DMS114 treated with DMSO at 0.1 percent for 48 hours (cell line): ENCODE data around the gene INSYN2A.
A peak's percentile ranks its signal among the peaks of the same experiment; 100 is the strongest.

ENCODE experiments used
- DNase-seq: peaks from one replicate; lab custom pipeline; 2025; ENCODE audit not compliant: unreplicated experiment; lab: John Stamatoyannopoulos, UW

The INSYN2A gene

DNA sequence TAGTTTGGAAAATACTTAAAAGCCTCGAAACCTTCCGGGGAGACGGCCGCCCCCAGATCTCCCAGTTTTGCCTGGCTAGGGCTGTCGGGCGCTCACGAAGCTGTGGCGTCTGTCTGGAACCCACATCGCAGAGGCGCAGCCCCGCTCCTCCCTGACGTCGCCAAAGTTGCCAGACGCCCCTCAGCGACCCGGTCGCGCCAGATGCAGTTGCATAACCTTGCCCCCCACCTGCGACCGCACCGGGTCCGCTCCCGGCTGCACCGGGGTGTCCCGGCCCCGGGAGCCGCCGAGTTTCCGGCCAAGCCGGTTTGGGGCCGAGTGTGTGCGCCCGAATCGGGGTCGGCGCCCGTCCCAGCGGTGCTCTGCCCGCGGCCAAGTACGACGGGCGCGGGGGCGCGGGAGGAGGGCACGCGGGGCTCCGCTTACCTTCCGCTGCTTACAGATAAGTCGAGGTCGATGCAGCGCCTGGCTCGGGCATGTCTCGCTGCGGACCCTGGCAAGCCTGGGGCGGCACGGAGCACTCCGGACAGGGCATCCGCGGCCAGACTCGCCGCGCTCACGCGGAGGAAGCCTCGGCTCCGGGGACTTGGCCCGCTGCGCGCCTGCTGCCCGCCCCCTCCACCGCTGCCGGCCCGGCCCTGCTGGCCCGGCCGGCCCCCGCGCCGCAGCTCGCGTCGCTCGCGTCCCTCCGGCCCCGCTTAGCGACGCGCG lies 665 bp downstream of the INSYN2A start:
- DNase-seq: no peak

DNA sequence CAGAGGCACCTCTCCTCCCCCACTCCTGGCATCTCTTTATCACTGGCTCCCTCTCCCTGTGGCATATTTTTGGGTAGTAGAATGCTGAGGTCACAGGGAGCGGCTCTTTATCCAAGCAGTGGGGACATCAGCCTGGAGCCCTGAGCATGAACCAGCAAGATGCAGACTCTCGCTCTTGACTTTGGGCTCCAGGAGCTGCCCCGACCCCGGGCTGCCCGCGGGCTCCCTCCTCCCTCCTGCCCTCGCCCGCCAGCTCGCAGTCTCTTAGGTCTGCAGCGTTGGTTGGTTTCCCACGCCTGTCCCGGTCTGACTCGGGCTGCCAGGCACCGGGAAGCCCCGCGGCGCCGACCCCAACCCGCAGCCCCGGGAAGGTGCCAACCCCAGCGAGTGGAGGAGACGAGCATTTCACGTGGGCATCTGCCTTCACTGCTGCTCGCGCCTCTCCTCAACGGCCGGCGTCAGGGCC lies 1.3 kb downstream of the INSYN2A start:
- peak; percentile 6 for DNase-seq

DNA sequence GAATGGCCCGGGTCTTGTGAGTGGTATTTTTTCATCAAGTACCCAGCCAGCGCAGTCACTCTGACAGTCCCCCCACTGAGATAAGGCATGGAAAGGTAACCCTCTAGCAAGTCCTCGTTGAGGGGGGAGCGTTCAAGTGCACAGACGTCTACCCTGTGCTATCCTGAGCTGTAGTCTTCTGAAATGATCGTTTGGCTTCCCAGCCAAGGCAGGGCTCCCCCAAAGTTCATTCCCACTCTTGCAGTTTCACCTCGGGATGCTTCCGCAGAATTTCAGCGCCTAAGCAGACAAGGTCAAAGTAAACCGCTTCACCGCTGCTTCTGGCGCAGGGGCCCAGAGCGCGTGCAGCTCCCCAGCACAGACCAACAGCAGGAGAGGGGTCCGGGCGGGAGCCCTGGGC lies 1.8 kb downstream of the INSYN2A start:
- no peak for DNase-seq

DNA sequence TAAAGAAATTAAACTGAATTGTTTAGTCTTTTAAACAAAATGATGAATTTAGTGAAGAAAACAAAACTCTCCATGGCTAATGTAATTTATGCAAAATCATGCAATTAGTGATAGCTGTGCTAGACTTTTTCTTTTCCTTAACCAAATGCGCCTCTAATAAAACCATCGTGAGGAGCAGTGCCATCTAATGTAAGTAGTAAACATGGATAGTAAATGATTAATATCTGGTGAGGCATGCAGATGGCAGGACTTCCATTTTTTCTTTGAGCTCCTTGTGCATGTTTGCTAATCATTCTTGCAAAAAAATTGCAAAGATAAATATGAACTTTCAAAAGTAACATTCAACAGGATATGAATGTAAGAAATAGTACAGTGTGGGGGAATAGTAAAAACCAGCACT lies 2.3 kb downstream of the INSYN2A start:
- DNase-seq: no peak

DNA sequence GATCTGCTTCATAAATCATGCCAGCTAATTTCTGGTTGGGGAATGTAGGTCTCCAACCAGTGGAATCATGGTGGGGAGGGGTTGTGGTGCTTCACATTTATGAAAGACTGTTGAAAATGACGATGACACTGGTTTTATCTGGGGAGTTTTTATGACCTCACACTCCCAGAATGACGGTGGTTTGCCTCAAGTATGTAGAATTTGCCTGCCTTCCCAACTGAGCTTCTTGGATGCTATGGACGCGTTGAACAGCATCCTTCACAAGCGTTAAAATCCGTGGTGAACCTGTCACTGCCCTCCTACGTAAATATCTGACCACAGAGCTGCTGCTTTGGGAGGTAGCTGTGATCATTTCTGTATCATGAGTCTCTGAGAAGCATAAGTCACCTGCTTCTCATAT lies 3.3 kb downstream of the INSYN2A start:
- DNase-seq: no peak

DNA sequence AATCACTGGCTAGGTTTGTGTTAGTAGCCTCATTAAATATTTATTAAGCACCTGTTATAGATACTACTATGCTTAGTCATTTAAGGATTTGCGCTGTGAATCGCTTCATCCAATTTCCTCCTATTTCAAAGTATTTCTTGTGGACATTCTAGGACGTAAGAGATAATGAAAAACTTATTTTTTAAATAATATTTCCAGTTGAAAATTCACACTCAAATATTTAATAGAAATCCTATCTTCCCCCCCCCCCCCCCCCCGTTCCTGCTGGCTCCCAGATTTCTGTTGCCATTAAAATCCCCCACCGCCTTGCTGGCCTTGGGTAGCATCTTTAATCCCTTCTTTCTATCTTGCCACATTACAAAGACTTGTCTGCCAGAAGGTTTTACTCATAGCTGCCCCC lies 6.0 kb downstream of the INSYN2A start:
- DNase-seq: no peak

DNA sequence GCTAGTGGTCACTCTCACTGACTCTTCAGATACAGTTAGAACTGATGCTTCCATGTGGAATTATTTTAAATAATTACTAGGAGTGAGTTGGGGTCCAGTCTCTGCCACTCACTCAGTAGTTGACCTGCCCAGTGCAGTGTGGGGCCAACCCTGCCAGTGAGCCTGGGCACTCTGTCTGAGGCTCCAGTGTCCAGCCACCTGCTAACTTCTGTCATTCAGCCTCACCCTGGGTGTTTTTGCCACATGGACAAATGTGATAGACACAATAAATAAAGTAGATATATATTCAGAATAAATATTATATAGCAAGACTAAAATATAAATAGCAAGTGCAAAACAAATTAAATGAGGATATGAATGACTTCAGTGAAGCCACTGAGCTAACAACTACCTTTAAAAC lies 7.2 kb downstream of the INSYN2A start:
- DNase-seq: no peak

DNA sequence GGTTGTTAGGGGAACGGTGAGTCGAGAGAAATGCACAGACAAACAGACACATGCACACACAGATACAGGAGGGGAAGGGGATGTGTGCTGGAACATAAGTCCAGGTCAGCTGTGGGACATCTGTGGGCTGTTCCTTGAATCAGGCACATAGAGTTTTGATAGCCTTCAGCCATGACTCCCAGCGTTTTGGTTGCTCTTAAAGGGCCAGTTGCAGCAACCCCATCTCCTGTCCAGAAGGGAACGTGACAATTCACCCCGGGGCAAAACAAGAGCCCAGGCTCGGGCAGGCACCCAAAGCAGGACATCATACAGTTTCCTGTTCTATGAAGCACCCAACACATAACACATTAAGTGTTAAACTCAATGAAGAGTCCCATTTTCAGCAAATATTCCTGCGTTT lies 9.6 kb downstream of the INSYN2A start:
- DNase-seq: no peak

DNA sequence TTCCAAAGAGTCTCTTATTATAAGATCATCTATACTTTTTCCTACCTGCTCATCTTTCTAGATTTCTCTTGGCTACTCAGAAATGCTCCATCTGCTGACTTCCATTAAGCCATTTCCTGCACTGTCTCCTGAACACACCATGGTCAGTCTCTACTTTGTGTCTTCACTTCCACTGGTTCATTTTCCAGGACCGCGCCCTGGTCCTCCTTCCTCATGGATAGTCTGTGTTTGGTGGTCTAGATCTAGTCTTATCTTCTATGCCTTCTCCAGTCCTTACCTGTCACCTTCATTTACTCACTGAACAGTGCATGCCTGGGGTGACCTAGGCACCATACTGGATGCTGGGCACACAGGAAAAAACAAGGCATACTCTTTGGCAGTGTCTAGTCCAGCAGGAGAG lies 11.8 kb downstream of the INSYN2A start:
- DNase-seq: no peak

DNA sequence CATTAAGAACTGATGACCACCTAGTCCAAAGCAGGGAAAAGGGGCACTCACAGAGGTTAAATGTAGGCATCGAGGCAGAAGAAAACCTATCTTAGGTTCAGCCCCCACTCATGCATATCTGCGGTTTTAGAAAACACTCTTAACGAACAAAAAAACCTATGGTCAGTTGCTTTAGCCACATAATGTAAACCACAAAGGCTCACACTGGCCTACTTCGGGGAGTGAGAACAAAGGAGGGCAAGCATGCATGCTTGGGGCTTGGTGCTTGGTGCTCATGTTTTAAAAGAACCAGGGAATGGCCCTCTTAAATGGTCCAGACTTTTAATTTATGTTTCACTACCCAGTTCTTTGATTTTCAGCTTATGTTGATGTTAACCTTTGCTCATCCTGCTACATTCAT lies 14.2 kb downstream of the INSYN2A start:
- DNase-seq: no peak

DNA sequence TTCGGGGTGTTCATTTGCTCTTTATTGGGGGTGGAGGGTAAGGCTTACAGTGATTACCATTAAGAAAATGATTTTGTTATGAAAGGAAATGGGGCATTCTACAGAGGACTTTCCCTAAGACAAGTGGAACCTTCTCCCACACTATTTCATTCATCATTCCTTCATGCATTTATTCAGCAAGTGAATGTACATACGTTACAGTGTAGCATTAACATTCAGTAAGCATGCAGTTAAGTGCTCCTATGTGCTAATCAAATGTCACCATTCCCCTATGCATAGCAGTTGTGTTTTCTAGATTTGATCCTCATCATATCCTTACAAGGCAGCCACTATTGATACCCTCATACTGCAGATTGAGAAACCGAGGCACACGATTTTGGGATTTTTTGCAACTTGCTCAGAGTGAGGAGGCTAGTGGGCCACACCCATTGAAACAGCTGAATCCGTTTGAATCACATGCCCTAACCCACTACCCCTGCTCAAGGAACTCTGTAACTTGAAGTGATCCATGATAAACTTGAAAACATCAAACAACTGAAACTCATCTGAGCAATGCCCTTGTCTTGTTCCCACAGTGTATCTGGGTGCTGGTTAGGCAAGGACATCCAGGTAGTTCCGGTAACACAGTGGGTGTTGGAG lies 16.7 kb downstream of the INSYN2A start:
- DNase-seq: no peak

DNA sequence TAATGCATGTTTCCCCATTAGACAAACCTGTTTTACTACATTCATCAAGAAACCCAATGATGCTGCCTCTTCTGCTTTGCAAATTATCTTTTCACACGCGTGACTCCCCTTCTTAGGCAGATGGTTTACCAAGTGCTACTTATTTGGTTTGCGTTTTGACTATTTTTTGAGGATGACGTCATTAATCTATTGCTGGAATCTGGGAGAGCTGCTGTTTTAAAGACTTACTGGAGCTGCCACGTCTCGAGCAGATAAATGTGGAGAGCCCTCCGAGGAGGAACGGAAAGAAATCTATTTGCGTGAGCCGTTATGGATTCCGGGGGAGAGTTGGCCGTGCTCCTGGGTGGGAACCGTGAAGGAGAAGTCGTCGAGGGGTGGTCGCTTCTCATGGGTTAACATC lies 19.7 kb downstream of the INSYN2A start:
- DNase-seq: no peak

DNA sequence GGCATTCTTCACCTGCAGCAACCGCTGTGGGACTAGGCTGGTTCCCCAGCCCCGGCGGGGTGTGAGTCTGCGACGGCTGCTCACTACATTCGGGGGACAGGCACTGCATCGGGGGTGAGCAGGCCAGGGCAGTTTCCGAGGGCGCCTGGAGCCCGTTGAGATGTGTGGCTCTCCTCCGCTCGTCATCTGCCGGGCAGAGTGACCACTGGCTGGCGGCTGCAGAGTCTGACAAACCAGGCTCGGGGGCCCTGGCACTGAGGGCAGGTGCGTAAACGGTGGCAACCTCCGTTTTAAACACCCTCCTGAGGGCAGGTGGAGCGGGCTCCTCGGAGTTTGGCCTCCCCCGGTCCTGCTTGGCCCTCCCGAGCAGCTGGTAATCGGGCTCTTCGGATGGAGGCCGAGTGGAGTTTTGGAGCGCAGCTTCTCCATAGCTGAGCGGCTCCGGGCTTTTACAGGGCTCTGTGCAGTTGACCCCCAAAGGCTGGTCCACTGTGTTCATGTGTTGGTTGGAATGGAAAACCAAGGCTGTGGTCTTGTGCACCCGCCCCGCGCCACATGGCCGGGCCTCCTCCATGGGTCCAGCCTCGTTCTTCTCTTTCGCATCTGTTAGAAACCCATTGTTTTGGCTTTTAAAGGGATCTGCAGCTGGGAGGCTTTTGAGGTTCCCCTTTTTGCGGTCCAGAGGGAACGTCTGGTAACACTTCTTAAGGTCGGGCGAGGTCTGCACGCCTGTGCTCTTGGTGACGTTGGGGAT lies 20.9 kb downstream of the INSYN2A start:
- DNase-seq: no peak

DNA sequence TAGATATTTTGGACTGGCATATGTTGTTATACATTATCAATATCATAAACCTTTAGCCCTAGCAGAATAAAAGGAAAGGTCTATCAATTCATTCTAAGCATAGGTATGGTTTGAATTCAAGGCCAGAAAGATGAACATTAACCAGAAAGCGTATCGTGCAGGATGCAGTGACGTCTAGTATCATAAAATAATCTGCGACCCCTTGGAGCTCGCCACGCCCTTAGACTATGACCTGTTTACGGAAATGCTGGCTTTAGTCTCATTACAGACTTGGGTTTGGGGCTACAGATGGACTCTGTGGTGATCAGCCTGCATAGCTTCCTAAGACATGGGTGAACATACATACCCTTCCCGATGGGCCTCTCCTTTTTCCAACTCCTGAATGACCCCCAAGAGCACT lies 21.5 kb downstream of the INSYN2A start:
- DNase-seq: no peak

DNA sequence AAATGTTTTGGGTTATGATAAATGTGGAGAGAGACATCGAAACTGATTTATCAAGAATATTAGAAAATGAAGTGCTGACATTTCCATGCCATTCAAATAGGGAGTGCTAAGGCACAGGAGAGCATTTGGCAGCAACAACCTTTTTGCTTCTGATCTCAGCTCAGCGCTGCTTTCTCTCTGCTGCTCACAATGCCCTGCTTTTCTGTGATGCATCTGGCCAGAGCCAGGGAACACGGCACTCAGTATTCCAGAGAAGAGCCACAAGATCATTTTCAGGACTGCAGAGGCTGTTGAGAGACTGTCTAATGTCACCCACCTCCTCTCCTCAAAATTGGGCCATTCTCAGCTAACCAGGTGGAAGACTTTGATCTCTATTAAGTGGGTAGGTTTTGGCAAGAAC lies 28.1 kb downstream of the INSYN2A start:
- no peak for DNase-seq

DNA sequence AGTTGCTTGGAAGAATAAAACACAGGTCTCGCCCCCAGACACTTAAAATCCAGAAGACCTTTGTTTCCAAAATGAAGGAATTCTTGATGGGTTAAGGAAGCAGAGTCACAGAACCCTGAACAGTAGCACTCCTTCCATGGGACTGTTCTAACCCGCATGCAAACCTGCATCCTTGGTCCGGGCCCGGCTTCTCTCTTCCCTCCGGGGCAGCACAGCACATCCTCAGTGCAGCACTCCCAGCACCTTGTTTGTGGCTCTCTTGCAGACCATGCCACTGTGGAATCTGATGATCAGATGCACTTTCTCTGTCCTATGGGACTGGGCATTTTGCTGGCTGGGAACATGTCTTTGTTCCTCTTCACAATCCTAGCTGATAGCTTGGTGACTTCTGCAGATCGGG lies 33.5 kb downstream of the INSYN2A start:
- DNase-seq: no peak

DNA sequence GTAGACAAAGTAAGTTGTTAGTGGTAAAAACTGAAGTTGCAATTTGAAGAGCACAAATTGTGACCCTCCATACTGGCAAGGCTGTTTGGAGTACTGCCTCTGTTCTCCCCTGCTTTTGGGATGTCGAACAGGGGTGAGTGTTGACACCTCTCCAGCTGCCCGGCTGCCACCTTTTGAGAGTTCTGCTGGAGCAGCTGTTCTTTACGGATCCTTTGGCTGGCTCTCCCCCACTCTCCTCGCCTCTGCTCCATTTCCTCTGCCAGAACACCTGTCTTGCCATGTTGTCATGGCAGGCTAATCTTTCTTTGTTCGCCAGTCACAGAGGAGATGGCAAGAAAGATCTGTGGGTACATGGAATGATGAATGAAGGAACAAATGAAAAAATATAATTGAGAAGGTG lies 34.9 kb downstream of the INSYN2A start:
- DNase-seq: no peak

DNA sequence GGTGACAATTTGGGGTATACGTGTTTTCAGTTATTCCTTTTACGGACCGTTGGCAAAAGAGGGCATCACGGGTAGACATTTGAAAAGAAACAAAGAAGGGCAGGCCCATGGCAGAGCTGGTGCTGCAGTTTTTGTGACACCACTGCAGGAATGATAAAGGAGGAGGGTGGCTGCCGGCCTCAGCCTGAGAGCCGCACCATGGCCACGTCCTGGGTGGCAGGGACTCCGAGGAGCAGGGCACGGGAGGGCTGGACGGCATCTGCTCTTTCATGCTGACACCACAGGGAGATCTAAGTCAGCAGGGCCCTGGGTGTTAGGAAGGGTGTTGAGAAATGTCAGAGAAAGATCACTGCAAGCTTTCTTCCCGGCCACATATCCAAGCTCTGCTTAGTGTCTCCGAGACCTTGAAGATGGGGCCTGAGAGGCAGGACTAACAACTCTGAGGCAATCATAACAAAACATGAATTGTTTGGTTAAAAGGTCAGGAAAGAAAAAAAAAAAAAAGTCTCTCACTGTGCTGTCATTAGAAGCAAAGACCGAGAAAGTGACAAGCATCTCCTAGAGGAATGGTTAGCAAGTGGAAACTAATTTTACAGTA lies 36.6 kb downstream of the INSYN2A start:
- DNase-seq: no peak

DNA sequence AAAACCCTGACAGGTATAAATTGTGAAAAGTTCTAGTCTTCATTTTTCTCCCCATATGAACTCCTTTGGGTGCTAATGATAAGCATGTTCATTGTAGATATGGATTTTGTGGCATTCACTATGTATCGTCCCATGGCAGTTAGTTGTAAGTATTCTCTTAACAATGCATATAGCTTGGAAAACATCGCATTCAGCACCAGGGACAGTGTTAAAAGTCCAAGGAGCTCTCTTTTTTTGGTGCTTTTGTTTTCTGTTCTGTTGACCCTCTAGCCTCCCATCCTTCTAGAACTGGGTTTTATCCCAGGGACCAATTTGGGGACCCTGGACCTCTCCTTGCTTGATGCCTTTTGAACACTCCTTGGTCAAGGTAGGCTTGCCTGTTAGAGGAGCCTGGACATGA lies 37.7 kb downstream of the INSYN2A start:
- DNase-seq: no peak

DNA sequence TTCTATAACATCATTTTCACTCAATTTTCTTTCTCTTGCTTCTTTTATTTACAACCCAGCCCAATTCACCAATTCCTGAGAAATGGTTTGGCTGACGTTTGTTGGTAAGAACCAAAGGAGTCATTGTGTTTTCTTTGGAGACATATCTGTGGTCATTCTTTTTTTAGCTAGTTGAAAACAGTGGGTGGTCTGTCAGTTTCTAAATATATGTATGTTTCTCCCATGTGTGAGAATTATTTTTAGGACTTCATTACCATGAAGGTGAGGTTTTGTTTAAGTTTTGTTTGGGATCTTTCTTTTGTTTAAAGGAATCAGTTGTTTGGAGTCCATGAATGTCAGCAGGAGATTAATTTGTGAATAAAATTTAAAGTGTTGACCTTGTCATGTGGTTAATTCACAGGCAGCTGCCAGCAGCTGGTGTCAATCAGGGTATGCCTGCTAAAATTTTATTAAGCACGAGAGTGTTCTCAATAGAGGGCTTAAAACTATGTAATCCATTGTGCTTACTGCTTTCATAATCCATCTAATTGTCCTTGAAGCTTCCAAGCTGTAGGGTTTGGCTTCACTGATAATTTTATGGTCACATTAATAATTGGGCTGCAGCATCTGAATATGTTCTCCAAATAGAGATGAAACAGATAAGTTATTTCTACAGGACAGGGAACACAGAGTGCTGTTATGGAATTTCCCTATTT lies 38.7 kb downstream of the INSYN2A start:
- no peak for DNase-seq

DNA sequence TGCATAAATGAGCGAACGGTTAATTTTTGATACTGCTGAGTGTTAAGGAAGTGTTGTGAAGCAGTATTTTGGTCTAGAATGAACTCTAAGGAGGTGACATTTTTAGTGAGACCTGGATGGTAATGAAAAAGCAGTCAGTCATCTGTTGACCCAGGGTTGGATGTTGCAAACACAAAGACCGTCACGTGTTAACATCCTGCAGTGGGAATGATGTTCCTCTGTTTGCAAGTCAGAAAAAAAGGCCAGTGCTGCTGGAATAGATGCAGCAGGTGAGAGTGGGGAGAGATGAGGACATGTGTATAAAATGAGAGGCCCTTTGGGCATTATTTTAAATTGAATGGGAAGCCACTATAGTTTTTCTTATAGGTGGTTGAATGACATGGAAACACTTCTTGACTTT lies 39.3 kb downstream of the INSYN2A start:
- no peak for DNase-seq
